ENCODE results near the gene CHST3.

GRCh38 chr10:72020914-72021809 lies 57.0 kb downstream of the CHST3 start:
- no peak for TF ChIP-seq NFIC (IDR thresholded peaks at IDR 0.05)
- no peak for TF ChIP-seq ZBTB7A (IDR thresholded peaks at IDR 0.05; ENCODE audit: low read depth)
- TF ChIP-seq MAX (IDR thresholded peaks at IDR 0.05), result no peak
